ENCODE measurements around the gene WBP2NL.
"Not testable (repeated sequence)": the region's sequence is repeated elsewhere in the genome, so short reads cannot be mapped to it uniquely, and the experiment has no call there.

WBP2NL gene

GRCh38 chr22:41998361-41999261 is at the start of gene WBP2NL:
TSS of gene WBP2NL (plus strand) at chr22:41998788. CDS start at chr22:41998819, 31 bp downstream.
- Histone ChIP-seq H3K36me3 (replicated peaks; ENCODE audit: low read depth, low read length) (peaks cover 33% of the 10 kb centered on the region), H3K4me1 (ENCODE audit: low read length) (peaks cover 21% of the 10 kb centered on the region), H2AFZ (ENCODE audit: low read depth, low read length) (no peak within 1 kb of the TSS), H4K20me1 (ENCODE audit: insufficient read depth, low read length) (no peaks in the 10 kb centered on the region), H3K27me3 (ENCODE audit: low read depth, low read length) (no peaks in the 10 kb centered on the region), H3K9ac (ENCODE audit: low read length) (peak within 1 kb of the TSS; percentile 23; the same call in 1 of the 2 replicates), H3K9me3 (ENCODE audit: insufficient read depth, low read length) (no peaks in the 10 kb centered on the region), H3K4me3 (ENCODE audit: low read length) (peak within 1 kb of the TSS; percentile 69), H3K27ac (ENCODE audit: low read length) (no peak within 1 kb of the TSS), H3K79me2 (ENCODE audit: low read length) (no peaks in the 10 kb centered on the region), H3K4me2 (ENCODE audit: low read length) (peak within 1 kb of the TSS; percentile 56)
- TF ChIP-seq EZH2phosphoT487 (IDR thresholded peaks at IDR 0.05; ENCODE audit: low read depth): no peak

- peak overlapping the region; percentile 73 for H3K9ac ChIP-seq (ENCODE audit: low read length)
These were observed 49.7 kb upstream of the WBP2NL start for GRCh38 chr22:41948928-41949296.

GRCh38 chr22:41949297-41949965 is 49.2 kb upstream of the WBP2NL start:
- H3K4me3 ChIP-seq (ENCODE audit: low read length): peak overlapping the region; percentile 65
- H3K79me2 ChIP-seq (ENCODE audit: low read length): peaks cover 32% of the 10 kb centered on the region
- H3K36me3 ChIP-seq (replicated peaks; ENCODE audit: low read depth, low read length): peaks cover 14% of the 10 kb centered on the region
- TF ChIP-seq EZH2phosphoT487 (IDR thresholded peaks at IDR 0.05; ENCODE audit: low read depth) (no peak), CTCF (IDR thresholded peaks at IDR 0.05; ENCODE audit: low read depth, low read length) (no peak)
- H3K9ac ChIP-seq (ENCODE audit: low read length): peak overlapping the region; percentile 73
- H3K4me2 ChIP-seq (ENCODE audit: low read length): peak overlapping the region; percentile 76
- H3K27me3 ChIP-seq (ENCODE audit: low read depth, low read length): no peaks in the 10 kb centered on the region
- H4K20me1 ChIP-seq (ENCODE audit: insufficient read depth, low read length): no peaks in the 10 kb centered on the region
- H3K4me1 ChIP-seq (ENCODE audit: low read length): peaks cover 76% of the 10 kb centered on the region
- H3K27ac ChIP-seq (ENCODE audit: low read length): peak overlapping the region; percentile 74
- H2AFZ ChIP-seq (ENCODE audit: low read depth, low read length): peak overlapping the region; percentile 48; the same call in 1 of the 2 replicates
- H3K9me3 ChIP-seq (ENCODE audit: insufficient read depth, low read length): no peaks in the 10 kb centered on the region

More at GRCh38 chr22:41948928-41949296, 49.7 kb upstream of the WBP2NL start:
- peak overlapping the region; percentile 74 for H3K27ac ChIP-seq (ENCODE audit: low read length)
- H3K27me3 ChIP-seq (ENCODE audit: low read depth, low read length); H3K9me3 ChIP-seq (ENCODE audit: insufficient read depth, low read length); H2AFZ ChIP-seq (ENCODE audit: low read depth, low read length); H4K20me1 ChIP-seq (ENCODE audit: insufficient read depth, low read length): not testable (repeated sequence)
- peaks cover 17% of the 10 kb centered on the region for H3K36me3 ChIP-seq (replicated peaks; ENCODE audit: low read depth, low read length)
- peak overlapping the region; percentile 76 for H3K4me2 ChIP-seq (ENCODE audit: low read length)
- peaks cover 33% of the 10 kb centered on the region for H3K79me2 ChIP-seq (ENCODE audit: low read length)
- peaks cover 71% of the 10 kb centered on the region for H3K4me1 ChIP-seq (ENCODE audit: low read length)
- peak overlapping the region; percentile 65 for H3K4me3 ChIP-seq (ENCODE audit: low read length)

GRCh38 chr22:41951898-41952474 is 46.6 kb upstream of the WBP2NL start, which contains the start of gene SMIM45:
TSS of gene SMIM45 (plus strand) at chr22:41952150.
- H3K27ac ChIP-seq (ENCODE audit: low read length): no peak within 1 kb of the TSS
- no peaks in the 10 kb centered on the region for H4K20me1 ChIP-seq (ENCODE audit: insufficient read depth, low read length)
- TF ChIP-seq EZH2phosphoT487 (IDR thresholded peaks at IDR 0.05; ENCODE audit: low read depth) (no peak), CTCF (IDR thresholded peaks at IDR 0.05; ENCODE audit: low read depth, low read length) (peak; percentile 34)
- peak within 1 kb of the TSS; percentile 12; the same call in 1 of the 2 replicates for H3K9ac ChIP-seq (ENCODE audit: low read length)
- no peaks in the 10 kb centered on the region for H3K9me3 ChIP-seq (ENCODE audit: insufficient read depth, low read length)
- H3K4me1 ChIP-seq (ENCODE audit: low read length): peaks cover 79% of the 10 kb centered on the region
- peak within 1 kb of the TSS; percentile 72 for H3K4me2 ChIP-seq (ENCODE audit: low read length)
- H3K27me3 ChIP-seq (ENCODE audit: low read depth, low read length): no peaks in the 10 kb centered on the region
- peak within 1 kb of the TSS; percentile 24; the same call in 1 of the 2 replicates for H2AFZ ChIP-seq (ENCODE audit: low read depth, low read length)
- H3K36me3 ChIP-seq (replicated peaks; ENCODE audit: low read depth, low read length): no peaks in the 10 kb centered on the region
- peak within 1 kb of the TSS; percentile 46 for H3K4me3 ChIP-seq (ENCODE audit: low read length)
- H3K79me2 ChIP-seq (ENCODE audit: low read length): peaks cover 10% of the 10 kb centered on the region; the same call in 1 of the 2 replicates

All from OCI-LY3 (cell line).